Nucleus accumbens (tissue), 56 donors: ENCODE data around the gene NAA25.

ENCODE experiments used
- DNase-seq, 56 donors: peaks; one replicate each; lab custom pipeline; 2025; lab: John Stamatoyannopoulos, UW

NAA25 gene

DNA sequence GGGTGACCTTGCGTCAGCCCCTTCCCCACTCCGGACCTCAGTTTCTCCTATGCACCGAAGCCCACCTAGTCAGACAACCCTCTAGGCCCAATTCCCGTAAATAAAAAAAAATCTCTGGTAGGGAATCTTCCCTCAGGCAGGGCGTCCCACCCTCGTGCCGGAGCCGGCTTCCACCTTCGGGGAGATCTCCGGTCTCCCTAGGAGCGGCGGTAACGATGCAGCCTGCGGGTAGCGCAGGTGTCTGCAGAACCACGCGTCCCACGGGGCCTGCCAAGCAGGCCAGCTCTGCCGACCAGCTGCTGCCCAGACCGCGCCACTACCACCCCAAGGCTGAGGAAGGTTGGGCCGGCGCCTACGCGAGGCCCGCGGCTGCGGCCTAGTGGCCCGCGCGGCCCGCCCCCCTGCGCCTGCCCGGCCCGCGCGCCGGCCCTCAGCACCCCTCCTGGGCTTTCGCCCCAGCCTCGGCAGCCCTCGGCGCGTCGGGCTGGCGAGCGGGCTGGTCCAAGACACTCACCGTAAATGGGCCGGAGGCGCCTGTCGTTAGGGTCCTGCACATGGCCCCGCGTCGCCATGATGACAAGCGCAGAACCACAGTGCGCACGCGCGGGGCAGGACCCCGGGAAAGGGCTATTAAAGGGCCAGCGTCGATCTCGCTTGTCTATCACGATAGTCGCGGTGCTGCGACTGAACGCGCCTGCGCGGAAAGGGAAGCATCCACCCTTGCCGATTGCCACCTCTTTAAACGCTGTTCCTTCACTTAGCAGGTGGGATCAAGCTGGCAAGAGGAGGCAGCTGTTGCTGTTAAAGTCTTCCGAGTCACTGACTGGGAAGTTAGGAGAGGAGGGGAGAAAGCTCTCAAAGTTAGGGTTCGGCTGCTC is at the start of gene NAA25:
NAA25 (minus strand) TSS at position 582 of the 878 bp plus-strand sequence; CDS start at position 572, 10 bp downstream.
- peak; percentile 25 to 92 (median 80) for DNase-seq

DNA sequence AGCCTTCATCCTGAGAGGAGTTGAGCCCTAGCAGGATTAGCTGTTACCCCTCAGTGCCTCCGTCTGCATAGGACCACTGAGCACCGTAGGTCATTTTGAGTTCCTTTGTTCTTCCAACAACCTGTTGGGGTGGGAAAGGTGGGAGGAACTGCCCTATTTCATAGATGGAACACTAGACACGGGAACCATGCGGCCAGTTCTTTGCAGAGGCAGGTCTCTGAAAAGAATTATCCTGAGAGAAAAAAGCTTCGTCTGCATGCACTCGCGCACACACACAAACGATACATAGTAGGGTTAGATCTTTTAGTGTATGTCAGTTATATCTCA is 45.3 kb upstream of the NAA25 start:
- no peak for DNase-seq

DNA sequence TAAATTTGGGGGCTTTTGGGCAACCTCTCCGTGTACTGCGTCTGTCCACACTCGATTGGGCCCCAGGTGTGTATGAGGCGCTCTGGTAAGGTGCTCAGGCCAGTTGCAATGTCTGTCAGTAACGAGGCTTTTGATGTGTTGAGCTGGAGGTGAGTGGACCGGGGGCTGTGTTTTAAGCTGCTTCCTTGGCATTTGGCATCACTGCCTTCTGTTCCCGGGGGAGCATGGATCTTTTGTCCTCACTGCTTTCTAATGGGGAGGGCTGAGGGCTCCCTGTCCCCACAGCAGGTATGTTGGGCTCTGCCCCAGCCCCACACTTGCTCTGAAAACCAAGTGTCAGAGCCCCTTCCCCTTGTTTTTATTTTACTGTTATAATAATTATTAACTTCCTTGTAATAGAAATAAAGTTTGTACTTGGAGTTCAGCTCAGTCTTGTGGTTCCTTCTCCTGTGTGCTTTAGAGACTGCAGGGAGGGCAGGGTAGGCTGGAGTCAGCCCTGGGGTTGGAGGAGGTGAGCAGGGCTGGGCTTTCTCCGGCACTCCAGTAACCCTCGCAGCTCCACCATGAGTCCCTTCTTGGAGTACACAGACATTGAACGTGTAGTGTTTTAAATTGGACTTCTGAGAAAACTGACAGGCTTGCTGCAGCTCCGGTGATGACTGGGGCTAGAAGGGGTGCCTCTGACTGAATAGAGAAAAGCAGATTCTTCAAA is 44.8 kb upstream of the NAA25 start:
- DNase-seq: no peak

DNA sequence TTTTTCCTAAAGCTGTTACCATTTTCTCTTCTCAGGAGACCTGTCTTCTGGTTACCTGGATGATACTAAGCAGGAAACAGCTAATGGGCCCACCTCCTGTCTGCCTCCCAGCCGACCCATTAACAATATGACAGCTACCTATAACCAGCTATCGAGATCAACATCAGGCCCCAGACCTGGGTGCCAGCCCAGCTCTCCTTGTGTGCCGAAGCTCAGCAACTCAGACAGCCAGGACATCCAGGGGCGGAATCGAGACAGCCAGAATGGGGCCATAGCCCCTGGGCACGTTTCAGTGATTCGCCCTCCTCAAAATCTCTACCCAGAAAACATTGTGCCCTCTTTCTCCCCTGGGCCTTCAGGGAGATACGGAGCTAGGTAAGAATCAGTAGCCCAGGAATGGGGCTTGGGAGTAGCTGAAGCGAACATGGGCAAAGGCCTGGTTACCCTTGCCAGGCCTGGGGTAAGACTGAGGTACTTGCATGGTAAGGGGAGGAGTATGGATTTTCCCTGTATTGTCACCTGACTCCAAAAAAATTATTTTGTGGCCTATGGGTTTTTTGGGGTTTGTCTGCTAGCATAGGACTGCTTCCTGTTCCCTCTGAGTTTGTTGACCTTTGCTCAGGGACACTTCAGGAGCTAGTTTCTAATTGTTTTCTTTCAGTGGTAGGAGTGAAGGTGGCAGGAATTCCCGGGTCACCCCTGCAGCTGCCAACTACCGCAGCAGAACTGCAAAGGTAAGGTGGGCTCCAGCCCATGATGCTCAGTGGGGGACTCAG is 43.4 kb upstream of the NAA25 start:
- DNase-seq: no peak

DNA sequence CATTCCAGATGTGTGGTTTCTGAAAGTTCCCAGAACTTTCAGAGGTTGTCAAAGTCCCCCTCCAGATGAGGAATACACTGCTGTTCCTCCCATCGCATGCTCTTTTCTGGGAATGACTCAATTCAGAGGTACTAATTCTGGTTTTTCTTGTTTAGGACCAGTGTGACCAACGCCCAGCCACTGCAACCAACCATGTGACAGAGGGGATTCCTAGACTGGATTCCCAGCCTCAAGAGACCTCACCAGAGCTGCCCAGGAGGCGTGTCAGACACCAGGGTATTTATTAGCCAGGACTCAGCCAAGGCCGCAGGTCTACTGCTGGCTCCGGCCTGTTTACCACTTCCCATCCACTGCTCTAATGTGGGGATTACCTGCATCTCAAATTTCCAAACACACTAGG is 41.0 kb upstream of the NAA25 start:
- DNase-seq: no peak

DNA sequence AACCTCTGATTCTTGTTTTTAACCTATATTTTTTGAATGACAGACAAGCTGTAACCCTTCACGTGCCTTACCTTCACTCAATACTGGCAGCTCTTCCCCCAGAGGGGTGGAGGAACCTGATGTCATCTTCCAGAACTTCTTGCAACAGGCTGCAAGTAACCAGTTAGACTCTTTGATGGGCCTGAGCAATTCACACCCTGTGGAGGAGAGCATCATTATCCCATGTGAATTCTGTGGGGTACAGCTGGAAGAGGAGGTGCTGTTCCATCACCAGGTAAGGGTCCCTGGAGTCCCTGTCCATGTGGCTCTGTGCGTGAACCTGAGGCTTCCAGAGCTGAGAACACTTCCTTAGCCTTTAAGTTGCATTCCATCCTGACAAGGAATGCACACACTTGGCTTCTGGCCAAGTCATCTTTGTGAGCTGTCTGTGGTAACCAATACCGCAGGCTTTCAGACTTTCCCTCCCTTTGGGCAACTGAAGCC is 39.5 kb upstream of the NAA25 start:
- DNase-seq: no peak

DNA sequence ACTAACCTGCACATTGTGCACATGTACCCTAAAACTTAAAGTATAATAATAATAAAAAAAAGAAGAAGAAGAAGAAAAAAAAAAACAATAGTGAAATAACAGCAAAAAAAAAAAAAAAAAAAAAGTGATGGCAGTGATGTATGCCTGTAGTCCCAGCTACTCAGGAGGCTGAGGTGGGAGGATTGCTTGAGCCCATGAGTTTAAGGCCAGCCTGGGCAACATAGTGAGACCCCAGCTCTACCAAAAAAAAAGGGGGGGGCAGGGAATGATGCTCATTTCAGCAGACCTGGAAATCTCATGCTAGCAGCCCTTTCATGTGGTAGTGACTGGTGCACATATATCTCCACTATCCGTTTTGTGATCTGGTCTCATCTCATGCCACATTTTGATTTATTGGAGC is 37.5 kb upstream of the NAA25 start:
- DNase-seq: no peak

DNA sequence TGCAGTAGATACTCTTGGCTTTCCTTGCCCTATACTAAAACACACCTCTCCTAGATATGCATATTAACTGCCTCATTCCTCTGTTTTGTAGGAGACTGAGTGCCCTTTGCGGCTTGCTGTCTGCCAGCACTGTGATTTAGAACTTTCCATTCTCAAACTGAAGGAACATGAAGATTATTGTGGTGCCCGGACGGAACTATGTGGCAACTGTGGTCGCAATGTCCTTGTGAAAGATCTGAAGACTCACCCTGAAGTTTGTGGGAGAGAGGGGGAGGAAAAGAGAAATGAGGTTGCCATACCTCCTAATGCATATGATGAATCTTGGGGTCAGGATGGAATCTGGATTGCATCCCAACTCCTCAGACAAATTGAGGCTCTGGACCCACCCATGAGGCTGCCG is 32.1 kb upstream of the NAA25 start:
- DNase-seq: no peak

DNA sequence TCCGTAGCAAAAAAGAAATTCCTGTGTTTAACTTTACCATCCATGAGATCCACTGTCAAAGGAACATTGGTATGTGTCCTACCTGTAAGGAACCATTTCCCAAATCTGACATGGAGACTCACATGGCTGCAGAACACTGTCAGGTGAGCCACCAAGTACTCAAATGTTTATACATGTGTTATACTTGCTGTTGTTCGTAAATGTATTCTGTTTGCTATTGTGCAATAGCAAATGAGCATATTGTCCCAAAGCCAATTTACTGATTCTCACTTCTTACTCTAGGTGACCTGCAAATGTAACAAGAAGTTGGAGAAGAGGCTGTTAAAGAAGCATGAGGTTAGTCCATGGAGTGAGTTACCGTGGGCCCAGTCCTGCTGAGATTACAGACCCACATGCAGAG is 26.1 kb upstream of the NAA25 start:
- DNase-seq: no peak

DNA sequence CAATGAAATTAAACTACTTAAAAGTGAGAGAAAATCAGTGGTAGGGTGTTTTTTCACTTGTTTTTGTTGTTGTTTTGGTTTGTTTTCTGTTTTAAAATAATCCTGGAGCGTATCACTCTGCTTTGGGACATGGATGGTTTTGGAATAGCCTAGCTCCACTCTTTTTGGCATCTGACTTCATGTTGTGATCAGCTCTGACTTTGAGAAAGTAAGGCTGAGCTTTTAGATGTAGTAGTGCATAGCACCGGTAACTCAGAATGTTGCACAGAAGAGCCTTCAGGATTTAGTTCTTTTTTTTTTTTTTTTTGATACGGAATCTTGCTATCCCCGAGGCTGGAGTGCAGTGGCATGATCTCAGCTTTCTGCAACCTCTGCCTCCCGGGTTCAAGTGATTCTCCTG is 24.8 kb upstream of the NAA25 start:
- no peak for DNase-seq

DNA sequence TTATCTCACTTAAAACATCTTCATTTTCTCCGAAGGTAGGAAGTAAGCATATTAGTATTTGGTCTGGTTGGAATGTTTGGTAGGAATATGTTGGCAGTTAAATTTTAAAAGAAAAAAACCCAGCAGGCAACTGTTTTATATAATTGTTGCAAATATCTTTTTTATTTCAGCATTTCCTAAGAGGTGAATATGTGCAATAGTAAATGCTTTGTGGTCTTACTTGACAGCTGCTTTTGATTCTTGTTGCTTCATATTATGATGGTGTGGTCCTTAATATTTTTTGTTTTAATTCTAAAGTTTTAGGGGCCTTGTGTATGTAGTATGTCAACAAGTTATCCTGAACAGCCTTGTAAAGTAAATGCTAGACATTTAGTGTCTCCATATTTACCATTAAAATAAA is 23.1 kb upstream of the NAA25 start:
- DNase-seq: no peak

DNA sequence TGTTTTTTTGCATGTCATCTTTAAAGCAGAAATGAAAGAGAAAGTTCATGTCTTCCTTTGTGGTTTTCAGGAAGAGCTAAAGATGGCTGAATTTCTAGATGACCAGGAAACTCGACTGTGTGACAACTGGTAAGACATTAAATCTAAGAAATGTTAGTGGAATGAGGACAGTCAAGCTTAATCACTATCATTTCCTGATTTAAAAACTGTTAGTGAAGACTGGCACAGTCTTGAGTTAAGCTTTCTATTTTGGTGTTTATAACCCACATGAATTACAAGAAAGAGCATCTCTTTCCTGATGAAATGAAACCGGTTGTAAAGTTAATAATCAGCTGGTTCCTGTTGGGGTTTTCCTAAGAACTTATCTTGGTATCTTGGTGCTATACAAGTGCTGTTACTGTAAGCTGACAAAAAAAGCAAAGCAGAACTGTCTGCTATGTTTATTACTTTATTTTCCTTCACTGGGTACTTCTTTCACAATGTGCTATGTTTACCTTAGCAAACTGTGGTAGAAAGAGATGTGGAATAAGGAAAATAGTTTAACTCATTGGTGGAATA is 21.9 kb upstream of the NAA25 start:
- no peak for DNase-seq

DNA sequence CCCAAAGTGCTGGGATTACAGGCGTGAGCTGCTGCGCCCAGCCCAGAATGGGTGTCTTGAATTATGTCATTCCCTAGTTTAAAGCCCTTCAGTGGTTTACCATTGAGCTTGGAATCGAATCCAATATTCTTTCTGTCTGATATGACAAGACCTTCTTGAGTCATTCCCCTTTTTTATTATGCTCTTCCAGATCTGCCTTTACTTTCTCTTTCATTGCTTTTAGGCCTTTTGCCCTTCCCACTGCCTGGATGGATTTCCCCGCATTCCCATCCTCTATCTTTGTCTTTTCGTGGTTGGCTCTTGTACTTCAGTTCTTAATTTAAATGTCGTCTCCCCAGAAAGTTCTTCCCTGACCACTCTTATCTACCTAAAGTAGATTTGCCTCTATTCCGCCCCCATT is 18.3 kb upstream of the NAA25 start:
- no peak for DNase-seq

DNA sequence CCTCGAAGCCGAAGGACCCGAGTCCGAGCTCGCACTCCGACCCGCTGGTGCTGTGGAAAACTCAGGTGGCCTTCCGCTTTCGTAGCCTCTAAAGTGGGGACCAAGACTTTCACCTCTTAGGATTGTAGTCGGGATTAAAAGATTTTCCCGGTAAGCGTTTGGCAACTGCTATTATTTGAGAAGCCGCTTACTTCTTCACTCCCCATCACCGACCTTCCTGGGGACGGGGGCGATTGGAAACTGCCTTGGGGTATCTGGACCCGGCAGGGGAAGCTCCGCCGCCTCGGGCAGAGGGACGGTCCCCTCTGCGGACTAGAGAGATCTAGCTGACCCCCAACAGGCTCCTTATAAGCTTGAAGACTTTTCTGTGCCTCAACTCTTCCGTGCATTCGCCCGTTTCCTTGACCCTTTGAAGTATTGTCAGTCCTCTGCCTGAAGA is 17.4 kb upstream of the NAA25 start:
- peak in 1 of 56 donors; percentile 31 for DNase-seq

DNA sequence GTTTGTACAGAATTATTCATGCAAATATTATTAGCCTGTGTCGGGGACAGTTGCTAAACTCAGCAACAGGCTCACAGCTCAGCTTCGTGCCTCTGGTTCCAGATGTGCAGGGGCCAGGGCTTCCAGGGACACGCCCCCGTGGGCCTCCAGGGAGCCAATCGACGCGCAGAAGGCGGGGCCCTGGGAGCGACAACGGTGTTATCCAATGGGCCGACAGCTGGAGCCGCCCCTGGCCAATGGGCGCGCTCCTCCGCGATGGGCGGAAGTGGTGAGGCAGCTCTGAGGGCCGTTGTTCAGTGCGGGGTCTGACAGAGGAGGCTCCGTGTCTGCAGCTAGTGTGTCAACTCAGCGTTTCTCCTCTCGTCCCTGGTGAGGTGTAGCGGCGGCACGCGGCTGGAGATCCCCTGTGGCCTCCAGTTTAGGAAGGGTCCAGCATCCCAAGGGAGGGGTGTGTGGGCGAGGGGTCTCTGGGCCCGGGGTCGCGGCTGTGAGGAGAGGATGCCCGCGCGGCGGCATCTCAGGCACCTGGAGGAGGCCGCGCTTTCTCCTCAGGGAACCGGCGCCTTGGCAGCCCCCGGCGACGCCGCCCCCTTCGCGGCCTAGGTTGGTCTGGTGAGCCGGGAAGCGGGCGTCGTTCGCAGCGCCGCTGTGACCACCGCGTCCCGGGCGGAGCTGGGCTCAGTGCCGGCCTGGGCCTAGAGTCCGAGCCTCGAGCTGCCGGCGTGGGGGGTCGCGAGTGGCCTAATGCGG is 16.8 kb upstream of the NAA25 start, which contains the start of gene TRAFD1:
TRAFD1 (plus strand) TSS at position 311 of the 750 bp plus-strand sequence. CDS start 4,963 bp downstream, outside the sequence.
- peak; percentile 80 to 99 (median 97) for DNase-seq

DNA sequence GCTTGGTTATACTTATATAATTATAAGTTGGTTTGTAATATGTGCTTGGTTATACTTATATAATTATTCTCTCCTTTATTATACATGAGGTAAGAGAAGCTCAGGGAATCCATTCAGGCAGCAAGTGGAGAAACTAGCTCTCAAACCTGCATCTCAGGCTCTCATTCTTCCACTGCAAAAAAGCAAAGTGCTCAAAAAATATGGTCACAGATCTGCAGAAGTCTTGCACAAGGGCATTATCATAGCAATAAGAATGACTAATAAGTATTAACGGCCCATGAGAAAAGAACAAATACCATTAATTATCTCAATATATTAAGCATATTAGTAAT is 16.3 kb upstream of the NAA25 start:
- no peak for DNase-seq

DNA sequence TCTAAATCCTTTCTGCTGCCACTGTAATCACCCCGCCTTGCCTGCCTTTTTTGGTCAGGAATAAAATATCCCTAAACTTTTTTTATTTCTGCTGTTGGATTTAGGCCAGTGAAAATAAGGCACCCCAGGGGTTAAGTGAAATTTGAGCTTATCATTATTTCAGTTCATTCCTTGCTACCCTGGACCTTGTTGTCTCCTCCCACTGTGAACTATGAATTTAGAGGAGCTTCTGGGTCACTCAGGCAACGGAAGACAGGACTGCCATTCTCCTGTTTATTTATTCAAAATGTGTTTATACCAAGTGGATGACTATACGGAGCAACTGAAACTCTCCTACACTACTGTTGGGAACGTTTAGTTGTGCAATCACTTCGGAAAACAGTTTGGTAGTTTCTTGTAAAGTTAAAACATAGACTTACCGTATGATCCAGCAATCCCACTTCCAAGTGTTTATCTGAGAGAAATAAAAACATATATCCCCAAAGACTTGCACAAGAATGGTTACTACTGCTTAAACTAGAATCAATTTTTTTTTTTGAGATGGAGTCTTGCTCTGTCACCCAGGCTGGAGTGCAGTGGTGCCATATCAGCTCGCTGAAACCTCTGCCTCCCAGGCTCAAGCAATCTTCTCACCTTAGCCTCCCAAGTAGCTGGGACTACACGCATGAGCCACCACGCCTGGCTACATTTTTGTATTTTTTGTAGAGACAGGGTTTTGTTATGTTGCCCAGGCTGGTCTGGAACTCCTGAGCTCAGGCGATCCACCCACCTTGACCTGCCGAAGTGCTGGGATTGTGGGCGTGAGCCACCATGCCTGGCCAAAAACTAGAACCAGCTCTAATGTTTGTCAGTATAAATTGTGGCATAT is 14.5 kb upstream of the NAA25 start:
- DNase-seq: no peak

DNA sequence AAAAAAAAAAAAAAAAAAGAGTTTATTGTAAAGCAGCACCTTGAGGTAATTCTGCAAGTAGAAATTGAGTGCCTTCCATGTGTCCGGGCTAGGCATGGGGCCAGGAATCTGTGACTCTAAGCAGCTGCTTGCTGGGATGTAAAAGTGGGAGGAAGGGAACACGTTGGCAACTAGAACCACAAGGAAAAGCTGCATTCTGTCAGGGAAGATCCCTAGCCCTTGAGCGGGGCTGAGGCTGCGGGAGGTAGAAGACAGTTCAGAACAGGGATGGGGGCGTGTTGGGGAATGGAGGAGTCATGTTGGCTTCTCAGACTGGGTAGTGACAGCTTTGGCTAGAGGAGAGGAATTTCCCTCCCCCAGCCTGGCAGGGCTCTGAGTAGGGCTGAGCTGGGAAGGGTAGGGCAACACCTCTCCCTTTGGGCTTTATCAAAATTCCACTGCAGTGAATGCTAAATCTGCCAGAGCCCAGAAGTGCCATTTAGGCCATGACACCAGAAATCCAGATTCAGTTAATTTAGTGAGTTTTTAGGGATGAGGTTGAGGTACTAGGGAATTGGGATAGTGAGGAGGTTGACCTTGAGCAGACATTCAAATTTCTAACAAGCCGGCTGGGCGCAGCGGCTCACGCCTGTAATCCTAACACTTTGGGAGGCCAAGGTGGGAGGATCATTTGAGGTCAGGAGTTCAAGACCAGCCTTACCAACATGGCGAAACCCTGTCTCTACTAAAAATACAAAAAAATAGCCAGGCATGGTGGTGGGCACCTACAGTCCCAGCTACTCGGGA is 13.4 kb upstream of the NAA25 start:
- peak in 32 of 56 donors; percentile 1 to 54 (median 15) for DNase-seq
